B cell (primary cell): ENCODE measurements around the gene HMCN1.

Experiments used
- EZH2 ChIP-seq: IDR thresholded peaks from 2 replicates; pipeline ENCODE4 v1.6.1; 2012; ENCODE audit warnings: borderline replicate concordance, low read depth, mild to moderate bottlenecking, moderate library complexity, low read length; ENCODE audit not compliant: insufficient read depth, poor library complexity, severe bottlenecking
- TF ChIP-seq, protein P1 (sequence below): fragments of 200-600 bp; IDR thresholded peaks from one replicate; pipeline ENCODE4 v1.8.0; 2022; ENCODE audit warnings: antibody characterized with exemption, mild to moderate bottlenecking

DNA sequence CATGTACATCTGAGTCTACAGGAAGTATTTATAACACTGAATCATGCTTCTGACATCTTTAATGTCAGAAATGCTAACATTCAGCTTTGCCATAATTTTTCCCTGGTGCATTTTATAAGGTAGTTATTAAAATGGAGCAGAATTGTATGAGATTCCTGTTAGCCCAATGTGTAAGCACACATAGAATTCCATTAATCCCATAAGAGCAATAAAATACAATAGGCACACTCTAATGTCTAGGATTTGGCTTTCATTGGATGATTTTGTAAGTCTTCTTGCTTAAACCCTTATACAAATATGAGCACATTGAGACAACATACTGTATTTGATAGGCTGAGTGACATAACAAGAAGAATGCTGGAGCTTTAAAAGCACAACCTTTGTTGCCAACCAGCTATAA is 256.4 kb downstream of the HMCN1 start:
- TF ChIP-seq, protein P1, sequence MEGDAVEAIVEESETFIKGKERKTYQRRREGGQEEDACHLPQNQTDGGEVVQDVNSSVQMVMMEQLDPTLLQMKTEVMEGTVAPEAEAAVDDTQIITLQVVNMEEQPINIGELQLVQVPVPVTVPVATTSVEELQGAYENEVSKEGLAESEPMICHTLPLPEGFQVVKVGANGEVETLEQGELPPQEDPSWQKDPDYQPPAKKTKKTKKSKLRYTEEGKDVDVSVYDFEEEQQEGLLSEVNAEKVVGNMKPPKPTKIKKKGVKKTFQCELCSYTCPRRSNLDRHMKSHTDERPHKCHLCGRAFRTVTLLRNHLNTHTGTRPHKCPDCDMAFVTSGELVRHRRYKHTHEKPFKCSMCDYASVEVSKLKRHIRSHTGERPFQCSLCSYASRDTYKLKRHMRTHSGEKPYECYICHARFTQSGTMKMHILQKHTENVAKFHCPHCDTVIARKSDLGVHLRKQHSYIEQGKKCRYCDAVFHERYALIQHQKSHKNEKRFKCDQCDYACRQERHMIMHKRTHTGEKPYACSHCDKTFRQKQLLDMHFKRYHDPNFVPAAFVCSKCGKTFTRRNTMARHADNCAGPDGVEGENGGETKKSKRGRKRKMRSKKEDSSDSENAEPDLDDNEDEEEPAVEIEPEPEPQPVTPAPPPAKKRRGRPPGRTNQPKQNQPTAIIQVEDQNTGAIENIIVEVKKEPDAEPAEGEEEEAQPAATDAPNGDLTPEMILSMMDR: no peak
- TF ChIP-seq EZH2: no peak
